Raji (cell line): Measurements from ENCODE around the gene ERC1.

Source experiments
- POLR2A ChIP-seq: IDR thresholded peaks from 2 replicates; pipeline ENCODE4 v1.6.1; 2011; ENCODE audit warnings: low read depth, low read length, control low read depth; ENCODE audit not compliant: insufficient read depth

ERC1 gene

DNA sequence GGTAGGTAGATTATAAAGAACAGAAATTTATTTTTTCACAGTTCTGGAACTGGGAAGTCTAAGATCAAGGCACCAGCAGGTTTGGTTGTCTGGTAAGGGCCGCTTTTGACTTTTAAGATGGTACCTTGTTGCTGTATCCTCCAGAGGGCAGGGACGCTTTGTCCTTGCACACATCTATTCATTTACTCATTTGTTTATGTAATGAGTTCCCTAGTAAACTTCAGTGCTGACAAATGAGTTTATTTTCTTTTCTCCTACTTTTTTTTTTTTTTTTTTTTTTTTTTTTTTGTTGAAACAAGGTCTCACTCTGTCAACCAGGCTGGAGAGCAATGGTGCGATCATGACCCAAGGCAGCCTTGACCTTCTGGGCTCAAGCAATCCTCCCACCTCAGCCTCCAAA, 407.6 kb downstream of the ERC1 start:
- no peak for TF ChIP-seq POLR2A

- TF ChIP-seq POLR2A, result no peak
Observed at GRCh38 chr12:1401891-1402290, 410.9 kb downstream of the ERC1 start.

GRCh38 chr12:1403417-1403816, 412.4 kb downstream of the ERC1 start:
- TF ChIP-seq POLR2A, result no peak

DNA sequence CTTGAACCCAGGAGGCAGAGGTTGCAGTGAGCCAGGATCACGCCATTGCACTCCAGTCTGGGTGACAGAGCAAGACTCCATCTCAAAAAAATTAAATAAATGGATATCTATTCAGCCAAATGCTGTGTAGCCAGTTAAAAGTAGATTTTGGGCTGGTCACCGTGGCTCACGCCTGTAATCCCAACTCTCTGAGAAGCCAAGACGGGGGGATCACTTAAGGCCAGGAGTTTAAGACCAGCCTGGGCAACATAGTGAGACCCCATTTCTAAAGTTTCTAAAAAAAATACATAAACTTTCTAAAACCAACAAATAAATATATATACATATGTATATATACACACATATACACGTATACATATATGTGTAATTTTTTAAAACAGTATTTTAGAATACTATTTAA, 414.6 kb downstream of the ERC1 start:
- no peak for TF ChIP-seq POLR2A

DNA sequence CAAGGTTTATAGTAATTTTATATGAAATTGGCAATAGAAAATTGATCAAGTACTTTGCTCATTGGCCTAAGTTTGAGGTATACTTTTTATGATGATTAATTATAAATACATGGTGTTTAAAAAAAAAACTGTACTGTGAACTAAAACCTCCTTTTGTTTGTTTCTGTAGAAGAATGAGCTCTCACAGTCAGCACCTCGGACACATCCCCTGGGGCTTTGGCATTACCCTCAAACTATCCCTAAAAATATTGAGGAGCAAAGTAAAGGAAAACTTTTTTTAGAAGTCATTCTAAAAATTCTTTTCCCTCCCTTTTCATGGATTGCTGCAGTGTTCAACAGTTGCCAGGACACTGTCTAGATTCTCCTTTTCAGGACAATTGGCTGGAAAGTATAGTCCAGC, 419.8 kb downstream of the ERC1 start:
- TF ChIP-seq POLR2A, result no peak

- no peak for TF ChIP-seq POLR2A
Observed at GRCh38 chr12:1413930-1414329, 422.9 kb downstream of the ERC1 start.

DNA sequence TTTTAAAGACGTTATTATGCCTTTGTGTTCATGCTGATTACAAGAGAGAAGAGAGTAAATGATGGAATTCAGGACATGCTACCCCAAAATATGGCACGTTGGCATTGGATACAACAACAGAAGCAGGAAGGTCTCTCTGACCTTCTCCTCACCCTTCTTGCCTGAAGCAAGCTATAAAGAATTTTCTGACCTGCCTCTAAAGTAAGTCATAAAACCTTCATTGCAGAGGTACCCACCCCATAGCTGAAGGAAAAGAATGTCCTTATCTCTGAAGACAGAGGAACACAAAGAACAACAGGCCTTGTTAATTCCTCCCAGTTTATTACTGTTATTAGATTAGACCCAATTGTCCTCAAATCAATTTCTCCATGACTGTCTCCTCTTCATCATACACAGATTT, 427.1 kb downstream of the ERC1 start:
- TF ChIP-seq POLR2A, result no peak

GRCh38 chr12:1419849-1420371, 428.9 kb downstream of the ERC1 start:
- no peak for TF ChIP-seq POLR2A

DNA sequence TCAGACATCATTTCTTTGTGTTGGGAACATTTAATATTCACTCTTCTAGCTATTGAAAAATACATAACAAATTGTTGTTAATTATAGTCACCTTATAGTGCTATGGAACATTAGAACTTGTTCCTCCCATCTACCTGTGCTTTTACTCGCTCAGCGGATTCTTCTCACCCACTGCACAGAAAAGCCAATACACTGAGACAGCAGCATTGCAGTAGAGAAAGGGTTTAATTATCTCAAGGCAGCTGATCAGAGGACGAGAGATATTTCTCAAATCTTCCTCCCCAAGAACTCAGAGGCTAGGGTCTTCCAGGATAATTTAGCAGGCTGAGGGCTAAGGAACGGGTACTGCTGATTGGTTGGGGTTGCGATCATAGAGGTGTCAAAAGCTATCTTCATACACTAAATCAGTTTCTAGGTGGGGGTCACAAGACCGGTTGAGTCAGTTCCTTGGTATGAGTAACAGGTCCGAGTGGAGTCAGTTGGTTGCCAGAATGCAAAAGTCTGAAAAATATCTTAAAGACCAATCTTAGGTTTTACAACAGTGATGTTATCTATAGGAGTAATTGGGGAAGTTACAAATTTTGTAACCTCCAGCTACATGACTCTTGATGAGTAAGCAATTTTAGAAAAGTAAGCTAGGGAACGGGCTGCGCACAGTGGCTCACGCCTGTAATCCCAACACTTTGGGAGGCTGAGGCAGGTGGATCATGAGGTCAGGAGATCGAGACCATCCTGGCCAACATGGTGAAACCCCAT, 430.2 kb downstream of the ERC1 start:
- TF ChIP-seq POLR2A, result no peak

GRCh38 chr12:1422604-1423315, 431.7 kb downstream of the ERC1 start:
- TF ChIP-seq POLR2A, result no peak

GRCh38 chr12:1424674-1425395, 433.8 kb downstream of the ERC1 start:
- no peak for TF ChIP-seq POLR2A

- TF ChIP-seq POLR2A, result no peak
Observed at GRCh38 chr12:1425396-1425729, 434.3 kb downstream of the ERC1 start.

DNA sequence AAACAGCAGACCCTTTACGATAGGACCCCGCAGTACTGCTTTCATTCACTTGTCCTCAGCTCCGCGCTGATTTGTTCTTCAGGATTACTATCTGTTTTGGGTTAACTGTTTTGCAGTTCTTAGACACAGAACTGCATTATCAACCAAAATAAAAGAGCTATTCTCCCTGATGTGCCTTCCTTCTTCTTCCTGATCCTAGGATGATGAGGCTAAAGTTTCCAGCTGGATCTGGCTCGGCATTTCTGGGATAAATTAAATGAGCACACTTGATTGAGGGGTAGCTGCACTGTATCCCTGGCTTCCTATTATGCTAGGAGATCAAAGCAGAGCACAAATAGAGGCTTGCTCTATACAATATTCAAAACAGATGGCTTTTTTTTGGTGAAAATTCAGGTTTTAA, 437.6 kb downstream of the ERC1 start:
- no peak for TF ChIP-seq POLR2A

GRCh38 chr12:1429980-1430379, 439.0 kb downstream of the ERC1 start:
- no peak for TF ChIP-seq POLR2A

DNA sequence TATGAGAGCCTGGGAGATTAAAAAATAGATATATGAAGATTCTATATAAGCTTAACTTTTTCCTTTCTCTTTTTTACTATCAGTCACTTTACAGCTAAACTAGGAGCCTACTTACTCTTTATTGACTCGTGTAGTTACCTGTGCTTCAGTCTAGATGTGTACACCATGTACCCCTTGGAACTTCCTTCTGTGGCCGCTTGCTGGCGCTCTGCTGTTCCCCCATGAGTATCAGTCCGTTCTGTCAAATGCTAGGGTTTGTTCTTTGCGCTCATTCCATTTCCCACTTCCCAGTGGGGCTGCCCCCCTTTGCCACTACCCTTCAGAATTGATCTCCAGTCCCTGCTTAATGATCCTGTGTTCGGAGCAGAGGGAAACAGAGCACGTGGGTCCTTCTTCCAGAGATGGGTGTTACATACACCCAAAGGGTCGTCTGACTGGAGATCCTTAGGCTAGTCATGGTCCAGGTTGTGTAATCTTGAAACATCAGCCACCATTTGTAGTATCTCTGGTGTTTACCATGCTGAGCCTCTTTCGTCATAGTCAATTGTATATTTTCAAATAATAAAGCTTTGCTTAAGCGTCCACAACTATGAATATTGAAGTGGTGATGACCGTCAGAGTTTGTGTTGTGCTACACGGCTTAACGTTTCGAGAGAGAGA, 443.4 kb downstream of the ERC1 start:
- no peak for TF ChIP-seq POLR2A

DNA sequence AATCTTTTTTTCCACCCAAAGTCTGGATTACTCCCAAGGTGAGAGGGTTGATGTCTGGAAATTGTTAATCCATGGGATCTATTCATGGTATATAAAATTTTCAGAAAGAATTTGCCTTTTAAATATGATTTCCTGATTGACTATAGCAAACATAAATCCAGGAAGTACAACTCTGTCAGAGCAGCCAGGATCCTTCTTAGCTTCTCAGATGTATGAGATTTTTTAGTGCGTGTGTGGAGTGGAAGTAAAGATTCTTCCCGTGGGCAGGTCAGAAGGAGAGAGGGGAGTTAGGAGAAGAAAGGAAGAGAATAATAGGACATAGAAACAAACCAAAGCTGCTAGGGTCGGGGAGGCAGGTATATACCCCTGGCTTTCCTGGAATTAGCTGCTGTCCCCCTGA, 444.0 kb downstream of the ERC1 start:
- no peak for TF ChIP-seq POLR2A

DNA sequence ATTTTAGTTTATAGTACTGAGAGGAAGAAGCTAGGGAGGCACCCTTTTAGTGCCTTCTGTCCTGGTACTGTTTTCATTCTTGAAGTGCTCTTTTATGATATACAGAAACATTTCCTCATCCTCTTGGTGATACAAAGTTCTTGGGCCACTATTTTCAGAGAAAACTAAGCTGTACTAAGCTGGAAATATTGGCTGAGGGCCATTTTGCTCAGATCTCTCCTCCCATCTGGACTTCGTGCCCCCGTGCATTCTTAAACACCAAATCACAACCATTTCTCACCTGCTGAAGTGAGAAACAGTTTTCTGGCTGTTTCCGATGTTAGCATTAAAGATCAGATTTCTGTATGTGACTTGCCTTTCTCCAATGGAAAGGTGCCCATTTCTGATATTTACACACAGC, 444.4 kb downstream of the ERC1 start:
- TF ChIP-seq POLR2A, result no peak
